ENCODE measurements around the gene TEKTIP1.

The TEKTIP1 gene

GRCh38 chr19:3573162-3573857 lies 34.3 kb downstream of the TEKTIP1 start:
- peak; percentile 42 for DNase-seq (ENCODE audit: low read depth)
- peak overlapping the region; percentile 97 for H3K4me3 ChIP-seq (ENCODE audit: low read depth, low read length)

GRCh38 chr19:3573858-3574637 lies 35.1 kb downstream of the TEKTIP1 start:
- TF ChIP-seq CTCF (IDR thresholded peaks at IDR 0.05; ENCODE audit: insufficient read depth, low read depth, low read length, missing control alignments) = no peak
- peak overlapping the region; percentile 97 for H3K4me3 ChIP-seq (ENCODE audit: low read depth, low read length)
- peak; percentile 98 for DNase-seq (ENCODE audit: low read depth)

More at GRCh38 chr19:3573162-3573857, 34.3 kb downstream of the TEKTIP1 start:
- no peak for TF ChIP-seq CTCF (IDR thresholded peaks at IDR 0.05; ENCODE audit: insufficient read depth, low read depth, low read length, missing control alignments)

GRCh38 chr19:3575260-3575741 lies 36.3 kb downstream of the TEKTIP1 start:
- TF ChIP-seq CTCF (IDR thresholded peaks at IDR 0.05; ENCODE audit: insufficient read depth, low read depth, low read length, missing control alignments) = peak; percentile 63
- peak; percentile 73 for DNase-seq (ENCODE audit: low read depth)
- no peak overlapping the region for H3K4me3 ChIP-seq (ENCODE audit: low read depth, low read length)

GRCh38 chr19:3575949-3576673 lies 37.1 kb downstream of the TEKTIP1 start:
- DNase-seq (ENCODE audit: low read depth) = no peak
- no peak for TF ChIP-seq CTCF (IDR thresholded peaks at IDR 0.05; ENCODE audit: insufficient read depth, low read depth, low read length, missing control alignments)
- no peak overlapping the region for H3K4me3 ChIP-seq (ENCODE audit: low read depth, low read length)

- H3K4me3 ChIP-seq (ENCODE audit: low read depth, low read length) = no peak overlapping the region
- DNase-seq (ENCODE audit: low read depth) = no peak
- no peak for TF ChIP-seq CTCF (IDR thresholded peaks at IDR 0.05; ENCODE audit: insufficient read depth, low read depth, low read length, missing control alignments)
Observed at GRCh38 chr19:3576696-3577443, 37.9 kb downstream of the TEKTIP1 start.

- TF ChIP-seq CTCF (IDR thresholded peaks at IDR 0.05; ENCODE audit: insufficient read depth, low read depth, low read length, missing control alignments) = no peak
- DNase-seq (ENCODE audit: low read depth) = no peak
- H3K4me3 ChIP-seq (ENCODE audit: low read depth, low read length) = no peak overlapping the region
Observed at GRCh38 chr19:3577723-3578344, 38.9 kb downstream of the TEKTIP1 start.
